ENCODE results near the gene CRMP1. TPM values are rescaled to one million over a fixed set of nuclear protein-coding genes. Genes with fewer than 3 reads are reported as not detected.

Gene CRMP1
- total and polyA plus RNA-seq, 9 of the 15 experiments (the other 6 are each of a cell fraction or from before 2014, with no cell fraction given), result 0.03 to 0.04 TPM; not detected in 7

- no peak for TF ChIP-seq RERE (CRISPR knock-in tag; IDR thresholded peaks at IDR 0.05; ENCODE audit: borderline replicate concordance)
- TF ChIP-seq HDGF (IDR thresholded peaks at IDR 0.05), result no peak
Observed at GRCh38 chr4:5799406-5799805, 93.5 kb downstream of the CRMP1 start (continued).

- no peak for TF ChIP-seq ZNF217 (CRISPR knock-in tag; IDR thresholded peaks at IDR 0.05)
- TF ChIP-seq ZNF57 (CRISPR knock-in tag; IDR thresholded peaks at IDR 0.05), result no peak
- DNase-seq (ENCODE audit: extremely low read depth in 1 of 4, low spot score in 3 of 4) (no peak), ATAC-seq (no peak), FAIRE-seq (no peak)
- Histone ChIP-seq H3K4me1 (replicated peaks in 1 of 2; ENCODE audit: control insufficient read depth in 2 of 2, insufficient read depth in 2 of 2, low read length in 2 of 2) (no peaks in the 10 kb centered on the region), H3K27ac (ENCODE audit: extremely low read depth, low read depth, low read length) (no peak overlapping the region), H3K9me1 (ENCODE audit: control insufficient read depth, insufficient read depth, low read length) (no peaks in the 10 kb centered on the region), H3K4me2 (ENCODE audit: insufficient read depth, low read length) (no peak overlapping the region), H3K36me3 (ENCODE audit: control insufficient read depth, insufficient read depth, low read length) (no peaks in the 10 kb centered on the region), H3K9ac (ENCODE audit: insufficient read depth in 1 of 2, low read depth in 2 of 2, low read length in 2 of 2) (no peak overlapping the region), H4K20me1 (replicated peaks; ENCODE audit: control insufficient read depth, insufficient read depth, low read length) (no peaks in the 10 kb centered on the region), H2AFZ (ENCODE audit: low read depth, low read length) (no peak overlapping the region), H3K9me3 (replicated peaks; ENCODE audit: control insufficient read depth, insufficient read depth, low read depth, low read length) (no peaks in the 10 kb centered on the region), H3K79me2 (ENCODE audit: control insufficient read depth, insufficient read depth, low read length) (no peaks in the 10 kb centered on the region), H3K4me3 (no peak overlapping the region), H3K27me3 (ENCODE audit: control insufficient read depth in 2 of 2, insufficient read depth in 2 of 2, low read length in 2 of 2) (peaks cover 0 to 16% of the 10 kb centered on the region in 2 experiments; a peak in 1 of 5 replicates)
- POLR2A ChIA-PET, result no interaction called here
- WGBS (ENCODE audit: insufficient coverage, low coverage, missing lambda C conversion rate), result 17% methylated on average over 11 of the region's 11 CpGs
- CTCF ChIA-PET (ENCODE audit: low intra/inter-chr PET ratio), result no interaction called here
- no TSS peak for BruUV-seq (replicated peaks)
- in situ Hi-C loops (cut with MboI) (loop anchor here (10.0 kb wide), 1 partner anchor 404 kb away; no protein-coding TSS in a partner anchor), intact Hi-C loops (cut with micrococcal nuclease) (no loop called here)
Observed at GRCh38 chr4:5798946-5799345, 93.9 kb downstream of the CRMP1 start.
